Activated naive CD4-positive, alpha-beta T cell treated with anti-CD3 and anti-CD28 coated beads for 36 hours (primary cell): Measurements from ENCODE around the gene PCDHGA3. TPM values are rescaled to one million over a fixed set of nuclear protein-coding genes. Genes with fewer than 3 reads are reported as not detected.
A peak's percentile ranks its signal among the peaks of the same experiment; 100 is the strongest.
"Not testable (repeated sequence)": the region's sequence is repeated elsewhere in the genome, so short reads cannot be mapped to it uniquely, and the experiment has no call there.

Experiments
- CTCF ChIA-PET: fragments of 350-600 bp; sonication (Branson Sonifier 250); formaldehyde crosslinking; loops from one replicate; lab custom pipeline; 2021; ENCODE audit warnings: antibody characterized with exemption; lab: Charles Lee
- DNase-seq: peaks from one replicate; pipeline ENCODE4 v3.0.0-alpha.2; 2020
- H3K27ac Mint-ChIP-seq: one replicate; pipeline ENCODE4 v1.8.0; 2021; ENCODE audit warnings: mild to moderate bottlenecking, mixed read lengths
- H3K27me3 Mint-ChIP-seq: one replicate; pipeline ENCODE4 v1.8.0; 2021; ENCODE audit warnings: low read depth, mixed read lengths
- H3K36me3 Mint-ChIP-seq: one replicate; pipeline ENCODE4 v1.8.0; 2021; ENCODE audit warnings: low read depth, mixed read lengths
- H3K4me1 Mint-ChIP-seq: one replicate; pipeline ENCODE4 v1.8.0; 2021; ENCODE audit warnings: low read depth, mixed read lengths
- H3K4me3 Mint-ChIP-seq: one replicate; pipeline ENCODE4 v1.8.0; 2021; ENCODE audit warnings: mild to moderate bottlenecking, moderate library complexity, mixed read lengths
- H3K9me3 Mint-ChIP-seq: one replicate; pipeline ENCODE4 v1.8.0; 2021; ENCODE audit warnings: mixed read lengths
- intact Hi-C: fragments of 100-400 bp; cut with micrococcal nuclease; formaldehyde crosslinking; loops from one replicate; pipeline ENCODE4 v1.15.1; 2023
- total RNA-seq, 2 experiments: library from RNA; stranded (reverse); gene quantifications; one replicate each; pipeline ENCODE4 v1.2.3, GENCODE V29; 2021

PCDHGA3 gene
- not detected for total RNA-seq

GRCh38 chr5:141343242-141343952, at the start of gene PCDHGA3:
TSS of gene PCDHGA3 (plus strand) at chr5:141343829. CDS start at chr5:141344034, 205 bp downstream.
- DNase-seq: peak; percentile 38
- CTCF ChIA-PET: interaction anchor here (1.3 to 1.9 kb wide), 3 partner anchors 12 to 22 kb away, joined by 3 to 4 read pairs (median 4); partner anchors contain the start of genes PCDHGA4 and TAF7
- H3K4me1 Mint-ChIP-seq: no peaks in the 10 kb centered on the region
- no peak within 1 kb of the TSS for H3K27ac Mint-ChIP-seq
- intact Hi-C loops: loop anchor here (2.0 kb wide), 1 partner anchor 23 kb away; the partner anchor contains the start of gene TAF7
- peaks cover 56% of the 10 kb centered on the region for H3K27me3 Mint-ChIP-seq
- H3K9me3 Mint-ChIP-seq: peaks cover 26% of the 10 kb centered on the region
- H3K36me3 Mint-ChIP-seq: peaks cover 17% of the 10 kb centered on the region
- H3K4me3 Mint-ChIP-seq: peak within 1 kb of the TSS; percentile 11

GRCh38 chr5:141298376-141298775, 45.3 kb upstream of the PCDHGA3 start:
- intact Hi-C loops: no loop called here
- Mint-ChIP-seq H3K4me1 (no peaks in the 10 kb centered on the region), H3K27me3 (no peaks in the 10 kb centered on the region), H3K36me3 (peaks cover 47% of the 10 kb centered on the region), H3K9me3 (peaks cover 55% of the 10 kb centered on the region), H3K4me3 (no peak overlapping the region), H3K27ac (no peak overlapping the region)
- DNase-seq: no peak
- CTCF ChIA-PET: no interaction called here

GRCh38 chr5:141303756-141304155, 39.9 kb upstream of the PCDHGA3 start, which contains the start of gene SLC25A2:
TSS of gene SLC25A2 (minus strand) at chr5:141304049. CDS start at chr5:141303865, 184 bp downstream.
- no peaks in the 10 kb centered on the region for H3K4me1 Mint-ChIP-seq
- H3K27ac Mint-ChIP-seq: no peak within 1 kb of the TSS
- peaks cover 41% of the 10 kb centered on the region for H3K36me3 Mint-ChIP-seq
- H3K9me3 Mint-ChIP-seq: peaks cover 55% of the 10 kb centered on the region
- DNase-seq: no peak
- H3K4me3 Mint-ChIP-seq: no peak within 1 kb of the TSS
- H3K27me3 Mint-ChIP-seq: no peaks in the 10 kb centered on the region
- intact Hi-C loops: no loop called here
- CTCF ChIA-PET: interaction anchor here (0.6 kb wide), 1 partner anchor 80 kb away, joined by 5 read pairs; the partner anchor contains the start of gene PCDHB14

GRCh38 chr5:141306630-141307029, 37.0 kb upstream of the PCDHGA3 start:
- H3K36me3 Mint-ChIP-seq: peaks cover 49% of the 10 kb centered on the region
- H3K4me1 Mint-ChIP-seq: no peaks in the 10 kb centered on the region
- CTCF ChIA-PET: no interaction called here
- H3K4me3 Mint-ChIP-seq: no peak overlapping the region
- no peak overlapping the region for H3K27ac Mint-ChIP-seq
- H3K27me3 Mint-ChIP-seq: no peaks in the 10 kb centered on the region
- no peak for DNase-seq
- H3K9me3 Mint-ChIP-seq: peaks cover 70% of the 10 kb centered on the region
- intact Hi-C loops: no loop called here

GRCh38 chr5:141313711-141314110, 29.9 kb upstream of the PCDHGA3 start:
- no peak overlapping the region for H3K27ac Mint-ChIP-seq
- peaks cover 71% of the 10 kb centered on the region for H3K36me3 Mint-ChIP-seq
- H3K9me3 Mint-ChIP-seq: peaks cover 76% of the 10 kb centered on the region
- CTCF ChIA-PET: no interaction called here
- H3K4me1 Mint-ChIP-seq: peaks cover 6% of the 10 kb centered on the region
- no peak overlapping the region for H3K4me3 Mint-ChIP-seq
- H3K27me3 Mint-ChIP-seq: no peaks in the 10 kb centered on the region
- intact Hi-C loops: no loop called here
- DNase-seq: no peak

- H3K9me3 Mint-ChIP-seq: peaks cover 65% of the 10 kb centered on the region
- peaks cover 75% of the 10 kb centered on the region for H3K36me3 Mint-ChIP-seq
- peaks cover 25% of the 10 kb centered on the region for H3K4me1 Mint-ChIP-seq
- intact Hi-C loops, H3K4me3 Mint-ChIP-seq, CTCF ChIA-PET, DNase-seq, H3K27ac Mint-ChIP-seq, H3K27me3 Mint-ChIP-seq: not testable (repeated sequence)
These were observed 26.7 kb upstream of the PCDHGA3 start for GRCh38 chr5:141316963-141317362.

GRCh38 chr5:141319202-141319601, 24.4 kb upstream of the PCDHGA3 start:
- H3K4me3 Mint-ChIP-seq: peak overlapping the region; percentile 97
- H3K27ac Mint-ChIP-seq: peak overlapping the region; percentile 39
- H3K27me3 Mint-ChIP-seq: no peaks in the 10 kb centered on the region
- CTCF ChIA-PET: interaction anchor here (0.9 to 2.1 kb wide), 6 partner anchors 10 to 1512 kb away, joined by 3 to 8 read pairs (median 4); partner anchors contain the start of gene PCDHGA10
- no peak for DNase-seq
- H3K36me3 Mint-ChIP-seq: peaks cover 58% of the 10 kb centered on the region
- peaks cover 47% of the 10 kb centered on the region for H3K9me3 Mint-ChIP-seq
- H3K4me1 Mint-ChIP-seq: peaks cover 25% of the 10 kb centered on the region
- intact Hi-C loops: no loop called here

GRCh38 chr5:141319699-141320098, 23.9 kb upstream of the PCDHGA3 start:
- intact Hi-C loops: loop anchor here (1.0 to 10.0 kb wide), 11 partner anchors 23 to 1202 kb away; partner anchors contain the start of genes ANKHD1, PCDHGA10, PCDHGA3 and PFDN1
- Mint-ChIP-seq H3K27me3 (no peaks in the 10 kb centered on the region), H3K27ac (peak overlapping the region; percentile 99), H3K9me3 (peaks cover 45% of the 10 kb centered on the region), H3K4me3 (peak overlapping the region; percentile 97), H3K36me3 (peaks cover 56% of the 10 kb centered on the region), H3K4me1 (peaks cover 25% of the 10 kb centered on the region)
- DNase-seq: no peak
- CTCF ChIA-PET: interaction anchor here (0.6 to 2.1 kb wide), 22 partner anchors 8 to 1511 kb away, joined by 3 to 19 read pairs (median 4); partner anchors contain the start of genes PCDHGA1, PCDHGA10, PCDHGA12 and PCDHGA2

- Mint-ChIP-seq H3K4me1 (peaks cover 25% of the 10 kb centered on the region), H3K36me3 (peaks cover 48% of the 10 kb centered on the region), H3K9me3 (peaks cover 38% of the 10 kb centered on the region), H3K4me3 (peak within 1 kb of the TSS; percentile 97), H3K27ac (peak within 1 kb of the TSS; percentile 99), H3K27me3 (no peaks in the 10 kb centered on the region)
- CTCF ChIA-PET: interaction anchor here (0.6 to 2.7 kb wide), 26 partner anchors 9 to 244 kb away, joined by 3 to 19 read pairs (median 4); partner anchors contain the start of genes PCDHGA1, PCDHGA10, PCDHGA12 and PCDHGA2
- peak; percentile 95 for DNase-seq
- intact Hi-C loops: loop anchor here (1.0 to 10.0 kb wide), 11 partner anchors 22 to 1203 kb away; partner anchors contain the start of genes ANKHD1, PCDHGA10, PCDHGA3 and PFDN1
These were observed 23.1 kb upstream of the PCDHGA3 start, which contains the start of gene TAF7 for GRCh38 chr5:141320225-141321169. TSS of gene TAF7 (minus strand) at chr5:141320784. CDS start at chr5:141320044, 740 bp downstream.

- Mint-ChIP-seq H3K36me3 (peaks cover 32% of the 10 kb centered on the region), H3K27ac (no peak overlapping the region), H3K9me3 (peaks cover 29% of the 10 kb centered on the region), H3K4me1 (peaks cover 26% of the 10 kb centered on the region), H3K4me3 (no peak overlapping the region), H3K27me3 (peaks cover 5% of the 10 kb centered on the region)
- intact Hi-C loops: loop anchor here (5.0 to 10.0 kb wide), 2 partner anchors 237 to 1205 kb away; no protein-coding TSS in a partner anchor
- CTCF ChIA-PET: interaction anchor here (2.5 to 2.7 kb wide), 2 partner anchors 236 to 242 kb away, joined by 10 to 15 read pairs; no protein-coding TSS in a partner anchor
- DNase-seq: no peak
These were observed 21.4 kb upstream of the PCDHGA3 start for GRCh38 chr5:141322261-141322660.

GRCh38 chr5:141326088-141326854, 17.4 kb upstream of the PCDHGA3 start:
- DNase-seq: peak; percentile 82
- Mint-ChIP-seq H3K27ac (no peak overlapping the region), H3K4me3 (peak overlapping the region; percentile 82), H3K27me3 (peaks cover 24% of the 10 kb centered on the region), H3K4me1 (peaks cover 2% of the 10 kb centered on the region), H3K36me3 (peaks cover 2% of the 10 kb centered on the region), H3K9me3 (peaks cover 12% of the 10 kb centered on the region)
- CTCF ChIA-PET: interaction anchor here (0.6 to 1.5 kb wide), 3 partner anchors 44 to 186 kb away, joined by 4 to 6 read pairs (median 4); partner anchors contain the start of gene PCDHGA12
- intact Hi-C loops: loop anchor here (1.0 to 10.0 kb wide), 2 partner anchors 198 to 241 kb away; no protein-coding TSS in a partner anchor
